GM23338 (cell line): Measurements from ENCODE around the gene NAPB. TPM values are rescaled to one million over a fixed set of nuclear protein-coding genes. Genes with fewer than 3 reads are reported as not detected.

ENCODE experiments used
- ATAC-seq: fragments of 200-7000 bp; cut with Tn5 transposase; 3 replicates; pipeline ENCODE4 v1.9.1; 2020
- DNase-seq: peaks from one replicate; pipeline ENCODE4 v3.0.0-alpha.2; 2015; ENCODE audit warnings: low spot score
- H2AFZ ChIP-seq: fragments of 200-600 bp; sonication (generic); 2 replicates; pipeline ENCODE4 v1.8.0; 2016; ENCODE audit warnings: antibody characterized with exemption, mild to moderate bottlenecking, moderate library complexity
- H3F3A ChIP-seq: fragments of 200-600 bp; sonication (generic); replicated peaks from 2 replicates; pipeline ENCODE4 v1.8.0; 2017; ENCODE audit warnings: antibody characterized with exemption, mixed run types, low read depth
- H3K27ac ChIP-seq: fragments of 200-600 bp; sonication (generic); 2 replicates; pipeline ENCODE4 v1.6.1; 2016; ENCODE audit warnings: low read depth
- H3K27me3 ChIP-seq: fragments of 200-600 bp; sonication (generic); 2 replicates; pipeline ENCODE4 v1.8.0; 2016; ENCODE audit warnings: mild to moderate bottlenecking, mixed run types, moderate library complexity; ENCODE audit not compliant: insufficient read depth
- H3K36me3 ChIP-seq: fragments of 200-600 bp; sonication (generic); 2 replicates; pipeline ENCODE4 v1.8.0; 2016; ENCODE audit warnings: mild to moderate bottlenecking; ENCODE audit not compliant: insufficient read depth
- H3K4me1 ChIP-seq: fragments of 200-600 bp; sonication (generic); 2 replicates; pipeline ENCODE4 v1.8.0; 2016; ENCODE audit warnings: mild to moderate bottlenecking, moderate library complexity; ENCODE audit not compliant: insufficient read depth
- H3K4me2 ChIP-seq: fragments of 200-600 bp; sonication (generic); 2 replicates; pipeline ENCODE4 v1.7.1; 2017; ENCODE audit warnings: mixed run types
- H3K4me3 ChIP-seq: fragments of 200-600 bp; sonication (generic); 2 replicates; pipeline ENCODE4 v1.6.1; 2016; ENCODE audit warnings: mixed run types
- H3K79me2 ChIP-seq: fragments of 200-600 bp; sonication (generic); replicated peaks from 2 replicates; pipeline ENCODE4 v1.8.0; 2017; ENCODE audit warnings: mild to moderate bottlenecking; ENCODE audit not compliant: insufficient read depth
- H3K9me2 ChIP-seq: fragments of 200-600 bp; sonication (generic); 2 replicates; pipeline ENCODE4 v1.8.0; 2017; ENCODE audit not compliant: insufficient read depth
- H4K20me1 ChIP-seq: fragments of 200-600 bp; sonication (generic); replicated peaks from 2 replicates; pipeline ENCODE4 v1.8.0; 2017; ENCODE audit warnings: mild to moderate bottlenecking; ENCODE audit not compliant: insufficient read depth
- H3K27ac Mint-ChIP-seq: 2 replicates; pipeline ENCODE4 v1.8.0; 2020; ENCODE audit warnings: inconsistent platforms, mild to moderate bottlenecking, moderate library complexity, mixed read lengths
- H3K27me3 Mint-ChIP-seq: 3 replicates; pipeline ENCODE4 v1.8.0; 2022; ENCODE audit warnings: low read depth, mild to moderate bottlenecking, moderate library complexity, mixed read lengths, inconsistent platforms; ENCODE audit not compliant: insufficient read depth, poor library complexity
- H3K36me3 Mint-ChIP-seq: 3 replicates; pipeline ENCODE4 v1.8.0; 2021; ENCODE audit warnings: low read depth, mild to moderate bottlenecking, inconsistent platforms, moderate library complexity, mixed read lengths
- H3K4me1 Mint-ChIP-seq: 3 replicates; pipeline ENCODE4 v1.8.0; 2020; ENCODE audit warnings: mild to moderate bottlenecking, inconsistent platforms, mixed read lengths
- H3K4me3 Mint-ChIP-seq: 3 replicates; pipeline ENCODE4 v1.8.0; 2021; ENCODE audit warnings: moderate library complexity, mild to moderate bottlenecking, inconsistent platforms, mixed read lengths
- H3K9me3 Mint-ChIP-seq: 3 replicates; pipeline ENCODE4 v1.8.0; 2020; ENCODE audit warnings: moderate library complexity, mild to moderate bottlenecking, inconsistent platforms, mixed read lengths
- CREB1 ChIP-seq: fragments of 250-450 bp; sonication (Bioruptor Pico); IDR thresholded peaks from 2 replicates; pipeline ENCODE4 v1.5.0; 2020; ENCODE audit warnings: low read depth, mild to moderate bottlenecking, moderate library complexity
- CTCF ChIP-seq, 2 experiments: fragments of 200-600 bp in 1 of 2; sonication (generic) in 1 of 2; conservative IDR thresholded peaks; 2 replicates each; pipeline versions ENCODE4 v1.5.1 to v1.6.1; 2016 to 2017; ENCODE audit warnings: antibody characterized with exemption in 2 of 2, low read depth in 2 of 2, mild to moderate bottlenecking in 2 of 2, moderate library complexity in 1 of 2
- ETS1 ChIP-seq: IDR thresholded peaks from 2 replicates; pipeline ENCODE4 v1.6.1; 2016; ENCODE audit warnings: antibody characterized with exemption
- EZH2 ChIP-seq: fragments of 200-600 bp; sonication (generic); IDR thresholded peaks from one replicate; pipeline ENCODE4 v1.8.0; 2017; ENCODE audit warnings: antibody characterized with exemption, mild to moderate bottlenecking, low read depth; ENCODE audit not compliant: unreplicated experiment
- EZH2phosphoT487 ChIP-seq: fragments of 200-600 bp; sonication (generic); IDR thresholded peaks from one replicate; pipeline ENCODE4 v1.8.1; 2018; ENCODE audit warnings: antibody characterized with exemption; ENCODE audit not compliant: unreplicated experiment
- JUNB ChIP-seq: IDR thresholded peaks from one replicate; pipeline ENCODE4 v1.6.1; 2016; ENCODE audit warnings: antibody characterized with exemption; ENCODE audit not compliant: unreplicated experiment
- NANOG ChIP-seq: IDR thresholded peaks from 2 replicates; pipeline ENCODE4 v1.6.1; 2016; ENCODE audit warnings: antibody characterized with exemption, borderline replicate concordance
- POLR2AphosphoS5 ChIP-seq: IDR thresholded peaks from 2 replicates; pipeline ENCODE4 v1.6.1; 2016; ENCODE audit warnings: antibody characterized with exemption, low read depth
- REST ChIP-seq: IDR thresholded peaks from one replicate; pipeline ENCODE4 v1.6.1; 2018; ENCODE audit warnings: antibody characterized with exemption; ENCODE audit not compliant: unreplicated experiment
- STAT1 ChIP-seq: IDR thresholded peaks from one replicate; pipeline ENCODE4 v1.6.1; 2016; ENCODE audit warnings: antibody characterized with exemption; ENCODE audit not compliant: unreplicated experiment
- ZNF114 ChIP-seq: fragments of 250-450 bp; sonication (Bioruptor Pico); IDR thresholded peaks from 2 replicates; pipeline ENCODE4 v1.5.0; 2020; ENCODE audit warnings: mild to moderate bottlenecking, moderate library complexity
- ZNF331 ChIP-seq: fragments of 250-450 bp; sonication (Bioruptor Pico); IDR thresholded peaks from 2 replicates; pipeline ENCODE4 v1.5.0; 2020; ENCODE audit warnings: low read depth, mild to moderate bottlenecking, moderate library complexity
- ZNF462 ChIP-seq: fragments of 250-450 bp; sonication (Bioruptor Pico); IDR thresholded peaks from 2 replicates; pipeline ENCODE4 v1.5.0; 2020; ENCODE audit warnings: mild to moderate bottlenecking, moderate library complexity
- polyA plus RNA-seq: library from polyadenylated mRNA; unstranded; fragments of >200 nt; fragmentation: Nextera tagmentation; extraction: Ambion mirVana; gene quantifications from 2 replicates; pipeline ENCODE4 v1.2.1, GENCODE V29; 2016
- total RNA-seq: library from RNA; depleted of rRNA; stranded (reverse); fragments of >200 nt; shearing (Covaris generic); gene quantifications from 2 replicates; pipeline ENCODE4 v1.2.3, GENCODE V29; 2014

Gene NAPB
- total and polyA plus RNA-seq, 2 experiments from 2014 or later = 7.3 to 18.1 TPM

GRCh38 chr20:23336476-23336875 is 84.8 kb downstream of the NAPB start:
- no peaks in the 10 kb centered on the region for H3K79me2 ChIP-seq
- TF ChIP-seq STAT1 (no peak), EZH2 (no peak), ZNF114 (CRISPR knock-in tag) (no peak), JUNB (no peak), CREB1 (CRISPR knock-in tag) (no peak), EZH2phosphoT487 (no peak), ETS1 (no peak), NANOG (no peak), POLR2AphosphoS5 (no peak), ZNF462 (CRISPR knock-in tag) (no peak), REST (no peak), CTCF (conservative IDR thresholded peaks at IDR 0.05; ENCODE audit: low read depth in 2 of 2) (no peak), ZNF331 (CRISPR knock-in tag) (no peak)
- no peak for ATAC-seq
- H4K20me1 ChIP-seq = no peaks in the 10 kb centered on the region
- no peak for DNase-seq
- no peak overlapping the region for H3K4me2 ChIP-seq
- no peaks in the 10 kb centered on the region for H3F3A ChIP-seq
- H3K36me3 Mint-ChIP-seq = no peaks in the 10 kb centered on the region
- H3K27me3 Mint-ChIP-seq = no peaks in the 10 kb centered on the region
- no peaks in the 10 kb centered on the region for H3K27me3 ChIP-seq
- no peaks in the 10 kb centered on the region for H3K4me1 ChIP-seq
- H3K4me3 ChIP-seq = no peak overlapping the region
- no peaks in the 10 kb centered on the region for H3K9me3 Mint-ChIP-seq
- no peak overlapping the region for H3K4me3 Mint-ChIP-seq
- H3K9me2 ChIP-seq = no peaks in the 10 kb centered on the region
- no peaks in the 10 kb centered on the region for H3K36me3 ChIP-seq
- no peak overlapping the region for H2AFZ ChIP-seq
- no peak overlapping the region for H3K27ac Mint-ChIP-seq
- H3K4me1 Mint-ChIP-seq = peaks cover 9% of the 10 kb centered on the region
- H3K27ac ChIP-seq = no peak overlapping the region
